WTC11 (cell line): Measurements from ENCODE around the gene SCN9A. TPM values are rescaled to one million over a fixed set of nuclear protein-coding genes. Genes with fewer than 3 reads are reported as not detected.

Source experiments
- ATAC-seq: fragments of 200-7000 bp; cut with Tn5 transposase; 2 replicates; pipeline ENCODE4 v1.10.0; 2021; ENCODE audit warnings: mild to moderate bottlenecking, moderate library complexity
- CTCF ChIA-PET: fragments of 300-600 bp; sonication (Branson Sonifier 250); formaldehyde crosslinking; loops from one replicate; lab custom pipeline; 2021; ENCODE audit warnings: antibody characterized with exemption; lab: Charles Lee
- POLR2A ChIA-PET: fragments of 350-600 bp; sonication (Branson Sonifier 250); formaldehyde crosslinking; loops from one replicate; lab custom pipeline; 2021; ENCODE audit warnings: antibody characterized with exemption; lab: Charles Lee
- DNase-seq: peaks from one replicate; pipeline ENCODE4 v3.0.0; 2021; ENCODE audit warnings: low spot score
- H3K27ac Mint-ChIP-seq: 2 replicates; pipeline ENCODE4 v1.8.0; 2021; ENCODE audit warnings: mixed read lengths
- H3K27me3 Mint-ChIP-seq: 2 replicates; pipeline ENCODE4 v1.8.0; 2021; ENCODE audit warnings: low read depth, mild to moderate bottlenecking, moderate library complexity, mixed read lengths
- H3K36me3 Mint-ChIP-seq: 2 replicates; pipeline ENCODE4 v1.8.0; 2021; ENCODE audit warnings: mixed read lengths
- H3K4me1 Mint-ChIP-seq: 2 replicates; pipeline ENCODE4 v1.8.0; 2022; ENCODE audit warnings: mixed read lengths
- H3K4me3 Mint-ChIP-seq: 2 replicates; pipeline ENCODE4 v1.8.0; 2021; ENCODE audit warnings: mild to moderate bottlenecking, moderate library complexity, mixed read lengths
- H3K9me3 Mint-ChIP-seq: 2 replicates; pipeline ENCODE4 v1.8.0; 2021; ENCODE audit warnings: mixed read lengths
- ETV6 ChIP-seq: sonication (generic); formaldehyde crosslinking; IDR thresholded peaks from 2 replicates; pipeline ENCODE4 v1.8.1; 2022; ENCODE audit warnings: mild to moderate bottlenecking, missing genetic modification reagents
- HMGA2 ChIP-seq: fragments of 250-450 bp; sonication (Bioruptor Pico); IDR thresholded peaks from 2 replicates; pipeline ENCODE4 v1.4.0; 2021; ENCODE audit warnings: mild to moderate bottlenecking, moderate library complexity
- JAZF1 ChIP-seq: fragments of 250-450 bp; sonication (Bioruptor Pico); IDR thresholded peaks from 2 replicates; pipeline ENCODE4 v1.9.0; 2021; ENCODE audit warnings: moderate library complexity, mild to moderate bottlenecking, inconsistent platforms
- KAT7 ChIP-seq: sonication (generic); formaldehyde crosslinking; IDR thresholded peaks from 2 replicates; pipeline ENCODE4 v1.8.1; 2023; ENCODE audit warnings: missing genetic modification reagents, mild to moderate bottlenecking, borderline replicate concordance
- MYBL2 ChIP-seq: sonication (generic); formaldehyde crosslinking; IDR thresholded peaks from 2 replicates; pipeline ENCODE4 v1.8.1; 2023; ENCODE audit warnings: mild to moderate bottlenecking, moderate library complexity, missing genetic modification reagents
- PRRX2 ChIP-seq: fragments of 250-450 bp; sonication (Bioruptor Pico); IDR thresholded peaks from 2 replicates; pipeline ENCODE4 v1.8.0; 2021; ENCODE audit warnings: mild to moderate bottlenecking
- RELA ChIP-seq: sonication (generic); formaldehyde crosslinking; IDR thresholded peaks from 2 replicates; pipeline ENCODE4 v1.8.1; 2022; ENCODE audit warnings: missing genetic modification reagents, mild to moderate bottlenecking, borderline replicate concordance
- SMAD3 ChIP-seq: sonication (generic); formaldehyde crosslinking; IDR thresholded peaks from 2 replicates; pipeline ENCODE4 v1.8.0; 2022; ENCODE audit warnings: missing genetic modification reagents, mild to moderate bottlenecking, borderline replicate concordance
- TEAD1 ChIP-seq: sonication (generic); formaldehyde crosslinking; IDR thresholded peaks from 2 replicates; pipeline ENCODE4 v1.8.0; 2022; ENCODE audit warnings: mild to moderate bottlenecking, missing genetic modification reagents
- TP53 ChIP-seq: sonication (generic); formaldehyde crosslinking; IDR thresholded peaks from 2 replicates; pipeline ENCODE4 v1.8.1; 2023; ENCODE audit warnings: mild to moderate bottlenecking, missing genetic modification reagents
- ZNF219 ChIP-seq: sonication (generic); formaldehyde crosslinking; IDR thresholded peaks from 2 replicates; pipeline ENCODE4 v1.8.0; 2023; ENCODE audit warnings: missing genetic modification reagents, mild to moderate bottlenecking, borderline replicate concordance
- ZNF232 ChIP-seq: sonication (generic); formaldehyde crosslinking; IDR thresholded peaks from 2 replicates; pipeline ENCODE4 v1.8.0; 2022; ENCODE audit warnings: mild to moderate bottlenecking, missing genetic modification reagents
- ZNF317 ChIP-seq: sonication (generic); formaldehyde crosslinking; IDR thresholded peaks from 2 replicates; pipeline ENCODE4 v1.8.1; 2023; ENCODE audit warnings: low read depth, mild to moderate bottlenecking, moderate library complexity, missing genetic modification reagents, borderline replicate concordance
- total RNA-seq: library from RNA; stranded (reverse); gene quantifications from 3 replicates; pipeline ENCODE4 v1.2.3, GENCODE V29; 2021
- TF ChIP-seq, protein P1 (sequence below): sonication (generic); formaldehyde crosslinking; IDR thresholded peaks from 2 replicates; pipeline ENCODE4 v1.8.0; 2022; ENCODE audit warnings: mild to moderate bottlenecking, missing genetic modification reagents
- TF ChIP-seq, protein P2 (sequence below): fragments of 250-450 bp; sonication (Bioruptor Pico); IDR thresholded peaks from 2 replicates; pipeline ENCODE4 v2.1.2; 2022; ENCODE audit warnings: mild to moderate bottlenecking, moderate library complexity
- TF ChIP-seq, protein P3 (sequence below): sonication (generic); formaldehyde crosslinking; IDR thresholded peaks from 2 replicates; pipeline ENCODE4 v1.8.0; 2023; ENCODE audit warnings: mild to moderate bottlenecking, missing genetic modification reagents
- TF ChIP-seq, protein P4 (sequence below): sonication (generic); formaldehyde crosslinking; IDR thresholded peaks from 2 replicates; pipeline ENCODE4 v1.8.1; 2022; ENCODE audit warnings: low read depth, mild to moderate bottlenecking, moderate library complexity, missing genetic modification reagents, borderline replicate concordance
- TF ChIP-seq, protein P5 (sequence below): fragments of 250-450 bp; sonication (Bioruptor Pico); IDR thresholded peaks from 2 replicates; pipeline ENCODE4 v1.9.0; 2021; ENCODE audit warnings: mild to moderate bottlenecking
- TF ChIP-seq, protein P6 (sequence below): sonication (generic); formaldehyde crosslinking; IDR thresholded peaks from 2 replicates; pipeline ENCODE4 v1.8.1; 2022; ENCODE audit warnings: missing genetic modification reagents, borderline replicate concordance
- TF ChIP-seq, protein P7 (sequence below): sonication (generic); formaldehyde crosslinking; conservative IDR thresholded peaks from 2 replicates; pipeline ENCODE4 v1.8.1; 2022; ENCODE audit warnings: mild to moderate bottlenecking, missing genetic modification reagents

Gene SCN9A
- total RNA-seq, 1 experiment from 2014 or later: 7.3 TPM

DNA sequence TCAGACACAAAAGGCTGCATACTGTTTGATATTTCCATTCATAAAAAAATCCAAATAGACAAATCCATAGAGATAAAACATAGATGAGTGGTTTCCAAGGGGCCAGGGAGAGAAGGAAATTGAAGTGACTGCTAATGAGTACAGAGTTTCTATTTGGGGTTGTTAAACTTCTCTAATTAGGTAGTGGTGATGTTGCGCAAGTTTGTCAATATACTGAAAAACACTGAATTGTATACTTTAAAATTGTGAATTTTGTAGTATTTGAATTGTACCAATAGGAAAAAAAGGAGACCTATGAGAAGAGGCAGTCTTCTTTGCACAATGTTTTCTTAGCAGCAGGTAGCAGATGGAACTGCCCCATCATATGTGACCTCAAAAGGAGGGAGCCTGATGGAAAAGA, 71.1 kb downstream of the SCN9A start (continued):
- TF ChIP-seq, protein P1, sequence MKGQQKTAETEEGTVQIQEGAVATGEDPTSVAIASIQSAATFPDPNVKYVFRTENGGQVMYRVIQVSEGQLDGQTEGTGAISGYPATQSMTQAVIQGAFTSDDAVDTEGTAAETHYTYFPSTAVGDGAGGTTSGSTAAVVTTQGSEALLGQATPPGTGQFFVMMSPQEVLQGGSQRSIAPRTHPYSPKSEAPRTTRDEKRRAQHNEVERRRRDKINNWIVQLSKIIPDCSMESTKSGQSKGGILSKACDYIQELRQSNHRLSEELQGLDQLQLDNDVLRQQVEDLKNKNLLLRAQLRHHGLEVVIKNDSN (CRISPR knock-in tag): no peak
- TF ChIP-seq, protein P2, sequence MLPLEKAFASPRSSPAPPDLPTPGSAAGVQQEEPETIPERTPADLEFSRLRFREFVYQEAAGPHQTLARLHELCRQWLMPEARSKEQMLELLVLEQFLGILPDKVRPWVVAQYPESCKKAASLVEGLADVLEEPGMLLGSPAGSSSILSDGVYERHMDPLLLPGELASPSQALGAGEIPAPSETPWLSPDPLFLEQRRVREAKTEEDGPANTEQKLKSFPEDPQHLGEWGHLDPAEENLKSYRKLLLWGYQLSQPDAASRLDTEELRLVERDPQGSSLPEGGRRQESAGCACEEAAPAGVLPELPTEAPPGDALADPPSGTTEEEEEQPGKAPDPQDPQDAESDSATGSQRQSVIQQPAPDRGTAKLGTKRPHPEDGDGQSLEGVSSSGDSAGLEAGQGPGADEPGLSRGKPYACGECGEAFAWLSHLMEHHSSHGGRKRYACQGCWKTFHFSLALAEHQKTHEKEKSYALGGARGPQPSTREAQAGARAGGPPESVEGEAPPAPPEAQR: no peak
- no peak for TF ChIP-seq MYBL2 (CRISPR knock-in tag)

DNA sequence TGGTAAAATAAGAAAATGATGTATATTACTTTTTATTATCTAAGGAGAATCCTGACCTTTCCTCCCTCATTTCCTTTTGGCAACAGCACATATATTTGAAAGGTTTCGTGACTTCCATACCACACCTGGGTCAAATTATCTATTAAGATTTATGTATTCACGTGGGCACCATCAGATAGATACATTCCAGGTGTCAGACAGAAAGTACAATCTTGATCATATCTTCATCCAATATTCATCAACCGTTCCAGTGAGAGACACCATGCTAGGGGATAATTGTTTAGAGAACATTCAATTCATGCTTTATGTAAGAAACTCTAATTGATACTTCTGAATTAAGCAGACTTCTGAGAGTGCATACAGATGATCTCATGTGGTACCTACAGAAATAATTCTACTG, 73.7 kb downstream of the SCN9A start:
- TF ChIP-seq RELA (CRISPR knock-in tag): no peak
- TF ChIP-seq, protein P3, sequence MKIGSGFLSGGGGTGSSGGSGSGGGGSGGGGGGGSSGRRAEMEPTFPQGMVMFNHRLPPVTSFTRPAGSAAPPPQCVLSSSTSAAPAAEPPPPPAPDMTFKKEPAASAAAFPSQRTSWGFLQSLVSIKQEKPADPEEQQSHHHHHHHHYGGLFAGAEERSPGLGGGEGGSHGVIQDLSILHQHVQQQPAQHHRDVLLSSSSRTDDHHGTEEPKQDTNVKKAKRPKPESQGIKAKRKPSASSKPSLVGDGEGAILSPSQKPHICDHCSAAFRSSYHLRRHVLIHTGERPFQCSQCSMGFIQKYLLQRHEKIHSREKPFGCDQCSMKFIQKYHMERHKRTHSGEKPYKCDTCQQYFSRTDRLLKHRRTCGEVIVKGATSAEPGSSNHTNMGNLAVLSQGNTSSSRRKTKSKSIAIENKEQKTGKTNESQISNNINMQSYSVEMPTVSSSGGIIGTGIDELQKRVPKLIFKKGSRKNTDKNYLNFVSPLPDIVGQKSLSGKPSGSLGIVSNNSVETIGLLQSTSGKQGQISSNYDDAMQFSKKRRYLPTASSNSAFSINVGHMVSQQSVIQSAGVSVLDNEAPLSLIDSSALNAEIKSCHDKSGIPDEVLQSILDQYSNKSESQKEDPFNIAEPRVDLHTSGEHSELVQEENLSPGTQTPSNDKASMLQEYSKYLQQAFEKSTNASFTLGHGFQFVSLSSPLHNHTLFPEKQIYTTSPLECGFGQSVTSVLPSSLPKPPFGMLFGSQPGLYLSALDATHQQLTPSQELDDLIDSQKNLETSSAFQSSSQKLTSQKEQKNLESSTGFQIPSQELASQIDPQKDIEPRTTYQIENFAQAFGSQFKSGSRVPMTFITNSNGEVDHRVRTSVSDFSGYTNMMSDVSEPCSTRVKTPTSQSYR (CRISPR knock-in tag): no peak
- TF ChIP-seq, protein P4, sequence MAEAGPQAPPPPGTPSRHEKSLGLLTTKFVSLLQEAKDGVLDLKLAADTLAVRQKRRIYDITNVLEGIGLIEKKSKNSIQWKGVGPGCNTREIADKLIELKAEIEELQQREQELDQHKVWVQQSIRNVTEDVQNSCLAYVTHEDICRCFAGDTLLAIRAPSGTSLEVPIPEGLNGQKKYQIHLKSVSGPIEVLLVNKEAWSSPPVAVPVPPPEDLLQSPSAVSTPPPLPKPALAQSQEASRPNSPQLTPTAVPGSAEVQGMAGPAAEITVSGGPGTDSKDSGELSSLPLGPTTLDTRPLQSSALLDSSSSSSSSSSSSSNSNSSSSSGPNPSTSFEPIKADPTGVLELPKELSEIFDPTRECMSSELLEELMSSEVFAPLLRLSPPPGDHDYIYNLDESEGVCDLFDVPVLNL (CRISPR knock-in tag): no peak
- TF ChIP-seq, protein P1 (CRISPR knock-in tag): no peak
- TF ChIP-seq, protein P5, sequence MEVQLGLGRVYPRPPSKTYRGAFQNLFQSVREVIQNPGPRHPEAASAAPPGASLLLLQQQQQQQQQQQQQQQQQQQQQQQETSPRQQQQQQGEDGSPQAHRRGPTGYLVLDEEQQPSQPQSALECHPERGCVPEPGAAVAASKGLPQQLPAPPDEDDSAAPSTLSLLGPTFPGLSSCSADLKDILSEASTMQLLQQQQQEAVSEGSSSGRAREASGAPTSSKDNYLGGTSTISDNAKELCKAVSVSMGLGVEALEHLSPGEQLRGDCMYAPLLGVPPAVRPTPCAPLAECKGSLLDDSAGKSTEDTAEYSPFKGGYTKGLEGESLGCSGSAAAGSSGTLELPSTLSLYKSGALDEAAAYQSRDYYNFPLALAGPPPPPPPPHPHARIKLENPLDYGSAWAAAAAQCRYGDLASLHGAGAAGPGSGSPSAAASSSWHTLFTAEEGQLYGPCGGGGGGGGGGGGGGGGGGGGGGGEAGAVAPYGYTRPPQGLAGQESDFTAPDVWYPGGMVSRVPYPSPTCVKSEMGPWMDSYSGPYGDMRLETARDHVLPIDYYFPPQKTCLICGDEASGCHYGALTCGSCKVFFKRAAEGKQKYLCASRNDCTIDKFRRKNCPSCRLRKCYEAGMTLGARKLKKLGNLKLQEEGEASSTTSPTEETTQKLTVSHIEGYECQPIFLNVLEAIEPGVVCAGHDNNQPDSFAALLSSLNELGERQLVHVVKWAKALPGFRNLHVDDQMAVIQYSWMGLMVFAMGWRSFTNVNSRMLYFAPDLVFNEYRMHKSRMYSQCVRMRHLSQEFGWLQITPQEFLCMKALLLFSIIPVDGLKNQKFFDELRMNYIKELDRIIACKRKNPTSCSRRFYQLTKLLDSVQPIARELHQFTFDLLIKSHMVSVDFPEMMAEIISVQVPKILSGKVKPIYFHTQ (CRISPR knock-in tag): no peak
- TF ChIP-seq, all 79 proteins: peak for 0
- no peak for DNase-seq
- POLR2A ChIA-PET: no interaction called here
- CTCF ChIA-PET: interaction anchor here (1.2 kb wide), 1 partner anchor 58 kb away, joined by 3 read pairs; no protein-coding TSS in a partner anchor
- no peaks in the 10 kb centered on the region for H3K36me3 Mint-ChIP-seq
- ATAC-seq: no peak
- H3K4me3 Mint-ChIP-seq: no peak overlapping the region
- no peaks in the 10 kb centered on the region for H3K27me3 Mint-ChIP-seq
- H3K27ac Mint-ChIP-seq: no peak overlapping the region
- H3K9me3 Mint-ChIP-seq: no peaks in the 10 kb centered on the region
- H3K4me1 Mint-ChIP-seq: no peaks in the 10 kb centered on the region

DNA sequence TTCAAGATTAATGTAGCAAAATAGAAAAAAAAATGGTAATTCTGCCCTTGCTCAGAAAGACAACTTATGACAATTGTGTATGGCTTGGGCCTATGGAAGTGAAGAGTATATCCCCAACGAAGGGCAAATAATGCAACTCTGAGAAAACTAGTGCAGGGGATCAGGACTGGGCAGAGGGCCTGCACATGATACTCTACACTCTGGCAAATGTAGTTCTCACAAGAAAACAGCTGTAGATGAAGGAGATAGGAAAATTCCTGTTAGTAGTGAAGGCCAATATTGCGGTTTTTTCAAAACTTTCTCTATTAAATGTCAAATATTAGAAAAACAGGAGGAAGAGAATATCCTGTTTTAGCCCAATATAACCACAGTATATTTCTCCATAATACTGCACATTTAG, 77.8 kb downstream of the SCN9A start:
- no peak for DNase-seq

DNA sequence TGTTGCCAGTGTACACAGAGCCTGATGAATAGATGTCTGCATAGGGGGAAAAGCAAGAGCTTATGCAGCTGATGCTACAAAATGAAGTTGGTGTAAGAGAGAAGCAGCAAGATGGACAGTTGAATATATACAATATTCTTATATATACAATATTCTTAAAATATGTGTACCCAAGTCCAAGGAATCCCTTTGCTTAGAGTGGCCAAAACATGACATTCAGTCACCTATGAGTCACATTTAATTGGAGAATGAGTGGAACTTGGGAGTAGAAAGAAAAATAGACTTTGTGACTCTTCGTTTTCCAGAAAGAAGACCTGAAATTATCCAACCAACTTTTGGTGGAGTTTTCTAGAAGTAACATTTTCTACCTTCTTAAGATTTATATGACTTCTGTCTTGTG, 81.8 kb downstream of the SCN9A start:
- peaks cover 21% of the 10 kb centered on the region for H3K9me3 Mint-ChIP-seq
- CTCF ChIA-PET: no interaction called here
- H3K4me3 Mint-ChIP-seq: no peak overlapping the region
- ATAC-seq (no peak), DNase-seq (no peak)
- no peak overlapping the region for H3K27ac Mint-ChIP-seq
- H3K27me3 Mint-ChIP-seq: no peaks in the 10 kb centered on the region
- H3K4me1 Mint-ChIP-seq: peaks cover 9% of the 10 kb centered on the region
- H3K36me3 Mint-ChIP-seq: peaks cover 13% of the 10 kb centered on the region
- POLR2A ChIA-PET: no interaction called here
- no peak for TF ChIP-seq ZNF219 (CRISPR knock-in tag)
- TF ChIP-seq JAZF1 (CRISPR knock-in tag): no peak
- TF ChIP-seq SMAD3: no peak
- TF ChIP-seq, protein P6, sequence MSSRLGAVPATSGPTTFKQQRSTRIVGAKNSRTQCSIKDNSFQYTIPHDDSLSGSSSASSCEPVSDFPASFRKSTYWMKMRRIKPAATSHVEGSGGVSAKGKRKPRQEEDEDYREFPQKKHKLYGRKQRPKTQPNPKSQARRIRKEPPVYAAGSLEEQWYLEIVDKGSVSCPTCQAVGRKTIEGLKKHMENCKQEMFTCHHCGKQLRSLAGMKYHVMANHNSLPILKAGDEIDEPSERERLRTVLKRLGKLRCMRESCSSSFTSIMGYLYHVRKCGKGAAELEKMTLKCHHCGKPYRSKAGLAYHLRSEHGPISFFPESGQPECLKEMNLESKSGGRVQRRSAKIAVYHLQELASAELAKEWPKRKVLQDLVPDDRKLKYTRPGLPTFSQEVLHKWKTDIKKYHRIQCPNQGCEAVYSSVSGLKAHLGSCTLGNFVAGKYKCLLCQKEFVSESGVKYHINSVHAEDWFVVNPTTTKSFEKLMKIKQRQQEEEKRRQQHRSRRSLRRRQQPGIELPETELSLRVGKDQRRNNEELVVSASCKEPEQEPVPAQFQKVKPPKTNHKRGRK (CRISPR knock-in tag): no peak
- no peak for TF ChIP-seq HMGA2 (CRISPR knock-in tag)
- no peak for TF ChIP-seq TP53
- TF ChIP-seq, protein P7, sequence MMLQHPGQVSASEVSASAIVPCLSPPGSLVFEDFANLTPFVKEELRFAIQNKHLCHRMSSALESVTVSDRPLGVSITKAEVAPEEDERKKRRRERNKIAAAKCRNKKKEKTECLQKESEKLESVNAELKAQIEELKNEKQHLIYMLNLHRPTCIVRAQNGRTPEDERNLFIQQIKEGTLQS (CRISPR knock-in tag): no peak
- TF ChIP-seq PRRX2 (CRISPR knock-in tag): no peak
- no peak for TF ChIP-seq ETV6
- TF ChIP-seq TEAD1 (CRISPR knock-in tag): no peak
- no peak for TF ChIP-seq ZNF317 (CRISPR knock-in tag)

More for the DNA sequence above, 77.8 kb downstream of the SCN9A start:
- POLR2A ChIA-PET: no interaction called here
- H3K27me3 Mint-ChIP-seq: no peaks in the 10 kb centered on the region
- TF ChIP-seq KAT7 (CRISPR knock-in tag) (no peak), ZNF232 (CRISPR knock-in tag) (no peak)
- TF ChIP-seq, all 79 proteins: peak for 0
- no peak for ATAC-seq
- H3K27ac Mint-ChIP-seq: no peak overlapping the region
- H3K9me3 Mint-ChIP-seq: no peaks in the 10 kb centered on the region
- CTCF ChIA-PET: no interaction called here
- no peaks in the 10 kb centered on the region for H3K36me3 Mint-ChIP-seq
- no peak overlapping the region for H3K4me3 Mint-ChIP-seq
- no peaks in the 10 kb centered on the region for H3K4me1 Mint-ChIP-seq
